ENCODE data around the gene CHRND. TPM values are rescaled to one million over a fixed set of nuclear protein-coding genes. Genes with fewer than 3 reads are reported as not detected.

CHRND gene
- total RNA-seq, 3 donors from 2014 or later, result not detected

DNA sequence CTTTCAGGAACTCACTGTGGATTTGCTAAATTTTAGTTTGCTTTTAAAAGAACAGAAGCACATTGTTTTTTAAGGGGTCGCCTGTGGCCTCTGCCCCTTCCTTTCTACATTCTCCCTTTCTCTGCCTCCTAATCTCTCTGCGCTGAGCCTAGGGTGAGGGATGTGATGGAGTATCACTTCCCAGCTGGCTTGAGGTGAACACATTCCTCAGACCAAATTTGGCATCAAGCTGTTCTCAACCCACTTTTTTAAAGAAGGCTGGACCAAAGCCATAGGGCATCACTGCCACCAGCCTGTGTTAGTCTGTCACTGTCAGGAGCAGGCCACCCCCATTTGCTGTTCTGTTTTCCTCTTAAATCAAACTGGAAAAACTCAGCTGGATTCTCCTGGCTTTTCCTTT, 51.9 kb downstream of the CHRND start:
- DNase-seq (ENCODE audit: low spot score in 2 of 2), result peak in 1 of 2 donors; percentile 30
- Histone ChIP-seq H3K27ac (peak overlapping the region in 1 of 2 donors; percentile 41), H3K27me3 (no peaks in the 10 kb centered on the region), H3K4me3 (no peak overlapping the region), H3K4me1 (no peaks in the 10 kb centered on the region), H3K36me3 (no peaks in the 10 kb centered on the region), H3K9me3 (no peaks in the 10 kb centered on the region)
- intact Hi-C loops (cut with DNase I; ENCODE audit: low total_unique reads), result no loop called here
- TF ChIP-seq, protein P1, sequence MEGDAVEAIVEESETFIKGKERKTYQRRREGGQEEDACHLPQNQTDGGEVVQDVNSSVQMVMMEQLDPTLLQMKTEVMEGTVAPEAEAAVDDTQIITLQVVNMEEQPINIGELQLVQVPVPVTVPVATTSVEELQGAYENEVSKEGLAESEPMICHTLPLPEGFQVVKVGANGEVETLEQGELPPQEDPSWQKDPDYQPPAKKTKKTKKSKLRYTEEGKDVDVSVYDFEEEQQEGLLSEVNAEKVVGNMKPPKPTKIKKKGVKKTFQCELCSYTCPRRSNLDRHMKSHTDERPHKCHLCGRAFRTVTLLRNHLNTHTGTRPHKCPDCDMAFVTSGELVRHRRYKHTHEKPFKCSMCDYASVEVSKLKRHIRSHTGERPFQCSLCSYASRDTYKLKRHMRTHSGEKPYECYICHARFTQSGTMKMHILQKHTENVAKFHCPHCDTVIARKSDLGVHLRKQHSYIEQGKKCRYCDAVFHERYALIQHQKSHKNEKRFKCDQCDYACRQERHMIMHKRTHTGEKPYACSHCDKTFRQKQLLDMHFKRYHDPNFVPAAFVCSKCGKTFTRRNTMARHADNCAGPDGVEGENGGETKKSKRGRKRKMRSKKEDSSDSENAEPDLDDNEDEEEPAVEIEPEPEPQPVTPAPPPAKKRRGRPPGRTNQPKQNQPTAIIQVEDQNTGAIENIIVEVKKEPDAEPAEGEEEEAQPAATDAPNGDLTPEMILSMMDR (IDR thresholded peaks at IDR 0.05), result no peak
- TF ChIP-seq POLR2AphosphoS5 (IDR thresholded peaks at IDR 0.05) (no peak), POLR2A (IDR thresholded peaks at IDR 0.05) (no peak)

DNA sequence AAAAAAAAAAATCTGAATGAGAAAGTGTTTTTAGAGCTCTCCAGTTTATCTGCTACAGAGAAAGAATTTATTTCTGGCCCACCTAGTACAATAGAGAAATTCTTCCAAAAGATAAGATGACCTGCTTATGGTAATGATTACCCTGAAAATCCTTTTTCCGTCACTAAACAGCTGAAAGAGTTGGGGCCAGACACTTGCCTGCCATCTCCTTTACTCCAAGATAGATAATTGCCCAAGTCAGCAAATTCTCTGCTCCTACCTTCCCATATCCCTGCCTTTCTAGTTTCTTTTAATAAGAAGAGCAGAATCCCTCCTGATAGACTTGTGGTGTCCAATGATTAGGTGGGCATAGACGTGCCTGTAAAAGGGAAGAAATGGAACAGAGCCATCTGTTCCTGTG, 52.7 kb downstream of the CHRND start:
- H3K4me3 ChIP-seq, result no peak overlapping the region
- no peaks in the 10 kb centered on the region for H3K9me3 ChIP-seq
- H3K4me1 ChIP-seq, result no peaks in the 10 kb centered on the region
- H3K27me3 ChIP-seq, result no peaks in the 10 kb centered on the region
- DNase-seq (ENCODE audit: low spot score in 2 of 2), result no peak
- no peak overlapping the region for H3K27ac ChIP-seq
- intact Hi-C loops (cut with DNase I; ENCODE audit: low total_unique reads), result no loop called here
- TF ChIP-seq POLR2AphosphoS5 (IDR thresholded peaks at IDR 0.05) (no peak), POLR2A (IDR thresholded peaks at IDR 0.05) (no peak)
- TF ChIP-seq, protein P1 (IDR thresholded peaks at IDR 0.05), result no peak
- no peaks in the 10 kb centered on the region for H3K36me3 ChIP-seq

DNA sequence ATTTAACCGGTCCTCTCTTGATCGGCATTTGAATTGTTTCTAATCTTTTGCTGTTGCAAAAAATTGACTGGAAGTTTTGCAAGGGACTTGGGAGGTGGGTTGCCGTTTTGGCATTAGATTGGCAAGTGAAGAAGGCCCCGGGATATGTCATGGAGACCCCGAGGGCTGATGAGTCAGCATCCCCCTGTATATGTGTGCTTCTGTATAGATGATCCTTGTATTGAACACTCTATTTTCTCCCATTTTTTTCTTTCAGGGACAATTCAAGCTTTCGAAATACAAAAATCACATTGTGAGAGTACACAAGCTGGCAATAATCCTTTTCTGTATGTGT, 54.7 kb downstream of the CHRND start:
- no peaks in the 10 kb centered on the region for H3K36me3 ChIP-seq
- intact Hi-C loops (cut with DNase I; ENCODE audit: low total_unique reads), result no loop called here
- TF ChIP-seq, protein P1 (IDR thresholded peaks at IDR 0.05), result no peak
- TF ChIP-seq POLR2A (IDR thresholded peaks at IDR 0.05), result no peak
- TF ChIP-seq POLR2AphosphoS5 (IDR thresholded peaks at IDR 0.05), result no peak

DNA sequence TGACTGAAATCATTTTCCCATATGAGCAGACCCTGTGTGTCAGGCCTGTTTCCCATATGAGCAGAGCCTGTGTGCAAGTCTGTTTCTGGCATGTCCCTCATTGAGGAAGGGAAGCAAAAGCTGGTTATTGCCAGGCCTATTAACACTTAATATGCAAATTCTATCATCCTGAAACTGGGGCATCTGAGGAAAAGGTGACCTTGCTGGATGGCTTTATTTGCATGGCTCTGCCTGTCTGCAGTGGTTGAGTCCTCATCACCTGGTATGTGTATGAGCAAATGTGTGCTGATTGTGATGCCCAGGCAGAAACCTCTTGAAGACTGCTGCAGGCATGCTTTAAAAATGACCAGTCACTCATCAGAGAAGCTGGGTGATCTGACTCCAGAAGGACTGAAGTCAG, 55.8 kb downstream of the CHRND start:
- intact Hi-C loops (cut with DNase I; ENCODE audit: low total_unique reads), result no loop called here
- no peaks in the 10 kb centered on the region for H3K4me1 ChIP-seq
- H3K36me3 ChIP-seq, result no peaks in the 10 kb centered on the region
- TF ChIP-seq POLR2A (IDR thresholded peaks at IDR 0.05), result no peak
- TF ChIP-seq, protein P1 (IDR thresholded peaks at IDR 0.05), result no peak
- H3K4me3 ChIP-seq, result no peak overlapping the region
- DNase-seq (ENCODE audit: low spot score in 2 of 2), result no peak
- no peak overlapping the region for H3K27ac ChIP-seq
- H3K27me3 ChIP-seq, result no peaks in the 10 kb centered on the region
- no peaks in the 10 kb centered on the region for H3K9me3 ChIP-seq

More for the DNA sequence above, 54.7 kb downstream of the CHRND start:
- Histone ChIP-seq H3K9me3 (no peaks in the 10 kb centered on the region), H3K27me3 (no peaks in the 10 kb centered on the region), H3K4me3 (no peak overlapping the region), H3K27ac (no peak overlapping the region), H3K4me1 (no peaks in the 10 kb centered on the region)
- DNase-seq (ENCODE audit: low spot score in 2 of 2), result no peak

DNA sequence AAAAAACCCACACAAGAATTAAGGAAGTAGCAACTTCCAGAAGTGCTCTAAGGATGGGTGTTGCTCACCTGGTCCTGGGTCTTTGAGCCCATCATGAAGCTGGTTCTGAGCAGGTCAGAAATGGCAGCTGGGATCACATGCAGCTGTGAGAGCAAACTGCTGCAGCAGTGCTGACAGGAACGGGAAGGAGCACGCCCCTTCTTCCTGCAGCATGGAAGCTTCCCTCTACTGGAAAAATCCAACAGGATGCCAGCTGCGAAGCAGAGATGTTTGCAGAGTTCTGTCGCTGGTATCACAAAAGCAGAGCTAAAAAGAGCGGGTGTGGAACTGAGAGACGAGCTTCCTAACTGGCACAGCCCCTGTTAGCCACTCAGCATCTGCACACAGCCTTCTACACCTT, 58.3 kb downstream of the CHRND start:
- TF ChIP-seq POLR2AphosphoS5 (IDR thresholded peaks at IDR 0.05) (no peak), POLR2A (IDR thresholded peaks at IDR 0.05) (no peak)
- TF ChIP-seq, protein P1 (IDR thresholded peaks at IDR 0.05), result no peak
- no peak overlapping the region for H3K4me3 ChIP-seq
- intact Hi-C loops (cut with DNase I; ENCODE audit: low total_unique reads), result no loop called here
- no peaks in the 10 kb centered on the region for H3K27me3 ChIP-seq
- H3K36me3 ChIP-seq, result no peaks in the 10 kb centered on the region
- no peak overlapping the region for H3K27ac ChIP-seq
- no peaks in the 10 kb centered on the region for H3K4me1 ChIP-seq
- H3K9me3 ChIP-seq, result no peaks in the 10 kb centered on the region
- no peak for DNase-seq (ENCODE audit: low spot score in 2 of 2)

Other genes with a start within 250 kb of the CHRND start
- gene ALPP, start 147.4 kb upstream of the CHRND start, total RNA-seq, result not detected
- gene ALPG, start 119.3 kb upstream of the CHRND start, total RNA-seq, result not detected
- under 1 TPM in 1 of 3 donors, not detected in 2; 0.33 TPM for gene ALPI, start 70.0 kb upstream of the CHRND start, total RNA-seq
- 1 to 10 TPM in 1 of 3 donors, under 1 TPM in 2; 0.15 to 2.3 (median 0.48) TPM for gene ECEL1, start 38.3 kb upstream of the CHRND start, total RNA-seq
- gene PRSS56, start 5.8 kb upstream of the CHRND start, total RNA-seq, result not detected
- gene CHRNG, start 13.5 kb downstream of the CHRND start, total RNA-seq, result not detected
- gene TIGD1, start 24.4 kb downstream of the CHRND start, total RNA-seq, result 1 to 10 TPM; 2.9 to 5.6 (median 5.0) TPM
- 10 to 100 TPM; 31.6 to 57.4 (median 36.1) TPM for gene EIF4E2, start 24.5 kb downstream of the CHRND start, total RNA-seq
- 10 to 100 TPM; 31.0 to 67.2 (median 52.8) TPM for gene EFHD1, start 107.4 kb downstream of the CHRND start, total RNA-seq
- gene GIGYF2, start 171.2 kb downstream of the CHRND start, total RNA-seq, result 100 to 1,000 TPM in 2 of 3 donors, 10 to 100 TPM in 1; 79.8 to 156 (median 103) TPM